OCI-LY7 (cell line): ENCODE measurements around the gene SIPA1L3. TPM values are rescaled to one million over a fixed set of nuclear protein-coding genes. Genes with fewer than 3 reads are reported as not detected.

Experiments used
- BruUV-seq: library from RNA; stranded (reverse); fragments of 400-500 nt; replicated peaks from 2 replicates; lab custom pipeline; 2021; lab: Mats Ljungman, UMichigan
- CTCF ChIA-PET: fragments of 300-600 bp; sonication (Branson Sonifier 250); formaldehyde crosslinking; loops from one replicate; lab custom pipeline; 2022; ENCODE audit warnings: antibody characterized with exemption; ENCODE audit not compliant: unreplicated experiment; lab: Charles Lee
- POLR2A ChIA-PET: fragments of 300-600 bp; sonication (Branson Sonifier 250); formaldehyde crosslinking; loops from one replicate; lab custom pipeline; 2022; ENCODE audit warnings: antibody characterized with exemption; lab: Charles Lee
- DNase-seq: peaks from one replicate; pipeline ENCODE4 v3.0.0-alpha.2; 2015; ENCODE audit warnings: low spot score
- H2AFZ ChIP-seq: fragments of 200-600 bp; sonication (generic), shearing (Covaris generic); 2 replicates; pipeline ENCODE4 v1.6.1; 2014; ENCODE audit warnings: mild to moderate bottlenecking, antibody characterized with exemption, low read length, moderate library complexity
- H3K27ac ChIP-seq: fragments of 200-600 bp; sonication (generic); 2 replicates; pipeline ENCODE4 v1.5.1; 2014; ENCODE audit warnings: mixed run types, low read depth, mild to moderate bottlenecking, moderate library complexity, low read length, inconsistent platforms; ENCODE audit not compliant: poor library complexity, severe bottlenecking
- H3K36me3 ChIP-seq: fragments of 200-600 bp; sonication (generic); 2 replicates; pipeline ENCODE4 v1.6.1; 2014; ENCODE audit warnings: mild to moderate bottlenecking, antibody characterized with exemption, low read length, moderate library complexity, mixed read lengths; ENCODE audit not compliant: insufficient read depth
- H3K4me1 ChIP-seq: fragments of 200-600 bp; sonication (generic); 2 replicates; pipeline ENCODE4 v1.5.1; 2014; ENCODE audit warnings: mild to moderate bottlenecking, low read length; ENCODE audit not compliant: insufficient read depth, poor library complexity, severe bottlenecking
- H3K4me2 ChIP-seq: fragments of 200-600 bp; sonication (generic); 2 replicates; pipeline ENCODE4 v1.6.1; 2014; ENCODE audit warnings: mild to moderate bottlenecking, low read length
- H3K4me3 ChIP-seq: fragments of 200-600 bp; sonication (generic); 2 replicates; pipeline ENCODE4 v1.5.1; 2014; ENCODE audit warnings: mild to moderate bottlenecking, low read depth, low read length; ENCODE audit not compliant: poor library complexity, severe bottlenecking
- H3K79me2 ChIP-seq: fragments of 200-600 bp; sonication (generic); 2 replicates; pipeline ENCODE4 v1.6.1; 2016; ENCODE audit warnings: low read depth, mild to moderate bottlenecking, low read length, moderate library complexity, mixed read lengths; ENCODE audit not compliant: insufficient read depth
- H3K9me2 ChIP-seq: fragments of 200-600 bp; sonication (generic); 2 replicates; pipeline ENCODE4 v1.6.1; 2016; ENCODE audit warnings: mild to moderate bottlenecking, low read length, mixed read lengths; ENCODE audit not compliant: insufficient read depth
- H3K9me3 ChIP-seq: fragments of 200-600 bp; sonication (generic); 2 replicates; pipeline ENCODE4 v1.6.1; 2014; ENCODE audit warnings: mild to moderate bottlenecking, mixed run types, low read length, mixed read lengths
- H4K20me1 ChIP-seq: fragments of 200-600 bp; sonication (generic); 2 replicates; pipeline ENCODE4 v1.6.1; 2014; ENCODE audit warnings: mild to moderate bottlenecking, antibody characterized with exemption, low read length, moderate library complexity, mixed read lengths; ENCODE audit not compliant: insufficient read depth
- CTCF ChIP-seq: fragments of 200-600 bp; sonication (generic); conservative IDR thresholded peaks from 2 replicates; pipeline ENCODE4 v1.5.1; 2014; ENCODE audit warnings: mild to moderate bottlenecking, antibody characterized with exemption, low read length, moderate library complexity, mixed read lengths
- EZH2phosphoT487 ChIP-seq: fragments of 200-600 bp; sonication (generic); IDR thresholded peaks from 2 replicates; pipeline ENCODE4 v1.6.1; 2018; ENCODE audit warnings: low read depth, borderline replicate concordance, mild to moderate bottlenecking, mixed run types, antibody characterized with exemption, low read length, moderate library complexity, mixed read lengths
- intact Hi-C: fragments of 100-400 bp; cut with micrococcal nuclease; formaldehyde crosslinking; loops from one replicate; pipeline ENCODE4 v1.10.0; 2022; ENCODE audit not compliant: unreplicated experiment
- total RNA-seq, 2 experiments: library from RNA; depleted of rRNA in 1 of 2; stranded (reverse); fragments of >200 nt in 1 of 2; shearing (Covaris generic) in 1 of 2; gene quantifications; 2 replicates each; pipeline ENCODE4 v1.2.3, GENCODE V29; 2014 to 2022

The SIPA1L3 gene
- total RNA-seq, 2 experiments from 2014 or later = 21.2 to 84.4 TPM

DNA sequence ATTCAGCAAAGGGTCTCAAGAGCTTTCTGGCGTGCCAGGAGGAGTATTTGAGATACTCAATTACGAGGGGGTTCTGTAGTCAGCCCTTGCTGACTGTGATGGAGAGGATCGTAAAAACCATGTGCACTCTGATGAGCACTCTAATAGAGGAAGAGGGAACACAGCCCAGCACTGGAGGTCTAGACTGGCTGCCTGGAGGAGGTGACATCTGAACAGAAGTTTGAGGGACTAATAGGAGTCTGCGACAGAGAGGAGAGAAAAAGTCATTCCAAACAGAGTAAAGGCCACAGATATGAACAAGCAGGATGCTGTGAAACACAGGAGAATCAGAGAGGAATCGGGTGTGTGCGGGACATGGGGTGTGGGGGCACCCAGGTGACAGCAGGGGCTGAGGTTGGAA is 237.7 kb downstream of the SIPA1L3 start:
- no peaks in the 10 kb centered on the region for H3K79me2 ChIP-seq
- intact Hi-C loops = loop anchor here (5.0 to 10.0 kb wide), 2 partner anchors 78 to 240 kb away; partner anchors contain the start of genes DPF1, SIPA1L3 and WDR87
- no peak for DNase-seq
- H4K20me1 ChIP-seq = no peaks in the 10 kb centered on the region
- H3K27ac ChIP-seq = no peak overlapping the region
- no peak overlapping the region for H2AFZ ChIP-seq
- no peaks in the 10 kb centered on the region for H3K4me1 ChIP-seq
- ChIA-PET CTCF (interaction anchor here (1.1 kb wide), 1 partner anchor 15 kb away, joined by 3 read pairs; no protein-coding TSS in a partner anchor), POLR2A (no interaction called here)
- no peak for TF ChIP-seq EZH2phosphoT487
- no peak overlapping the region for H3K4me3 ChIP-seq
- H3K36me3 ChIP-seq = peaks cover 35% of the 10 kb centered on the region; the same call in 1 of the 2 replicates
- H3K4me2 ChIP-seq = no peak overlapping the region
- BruUV-seq = no TSS peak
- H3K9me3 ChIP-seq = no peaks in the 10 kb centered on the region
- H3K9me2 ChIP-seq = no peaks in the 10 kb centered on the region

DNA sequence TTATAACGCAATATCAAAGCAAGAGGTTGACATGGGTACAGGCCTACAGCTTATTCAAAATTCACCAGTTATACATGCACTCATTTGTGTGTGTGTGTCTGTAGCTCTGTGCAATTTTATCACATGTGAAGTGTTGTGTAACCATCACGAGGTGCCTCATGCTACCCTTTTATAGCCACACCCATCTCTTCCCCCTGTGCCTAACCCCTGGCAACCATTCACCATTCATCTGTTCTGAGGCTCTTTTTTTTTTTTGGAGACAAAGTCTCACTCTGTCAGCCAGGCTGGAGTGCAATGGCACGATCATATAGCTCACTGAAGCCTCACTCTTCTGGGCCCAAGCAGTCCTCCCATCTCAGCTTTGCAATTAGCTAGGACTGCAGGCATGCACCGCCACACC is 238.6 kb downstream of the SIPA1L3 start:
- H3K4me1 ChIP-seq = no peaks in the 10 kb centered on the region
- H3K4me2 ChIP-seq = no peak overlapping the region
- H3K36me3 ChIP-seq = peaks cover 37% of the 10 kb centered on the region; the same call in 1 of the 2 replicates
- no peaks in the 10 kb centered on the region for H3K79me2 ChIP-seq
- no peaks in the 10 kb centered on the region for H3K9me2 ChIP-seq
- POLR2A ChIA-PET = interaction anchor here (0.5 kb wide), 1 partner anchor 16 kb away, joined by 3 read pairs; no protein-coding TSS in a partner anchor
- no peaks in the 10 kb centered on the region for H3K9me3 ChIP-seq
- CTCF ChIA-PET = no interaction called here
- DNase-seq = no peak
- no peak overlapping the region for H3K4me3 ChIP-seq
- H4K20me1 ChIP-seq = no peaks in the 10 kb centered on the region
- no peak overlapping the region for H3K27ac ChIP-seq
- TF ChIP-seq CTCF (no peak), EZH2phosphoT487 (no peak)
- intact Hi-C loops = loop anchor here (10.0 kb wide), 1 partner anchor 241 kb away; the partner anchor contains the start of genes SIPA1L3 and WDR87
- BruUV-seq = no TSS peak
- H2AFZ ChIP-seq = no peak overlapping the region

- no peak overlapping the region for H3K4me3 ChIP-seq
- TF ChIP-seq CTCF (no peak), EZH2phosphoT487 (no peak)
- no peaks in the 10 kb centered on the region for H3K9me2 ChIP-seq
- no peaks in the 10 kb centered on the region for H3K79me2 ChIP-seq
- no peak overlapping the region for H2AFZ ChIP-seq
- H3K4me2 ChIP-seq = no peak overlapping the region
- no peak for DNase-seq
- intact Hi-C loops = loop anchor here (10.0 kb wide), 1 partner anchor 244 kb away; the partner anchor contains the start of genes SIPA1L3 and WDR87
- no TSS peak for BruUV-seq
- POLR2A ChIA-PET = no interaction called here
- peaks cover 37% of the 10 kb centered on the region for H3K36me3 ChIP-seq
- CTCF ChIA-PET = no interaction called here
- H4K20me1 ChIP-seq = no peaks in the 10 kb centered on the region
- no peaks in the 10 kb centered on the region for H3K4me1 ChIP-seq
- no peak overlapping the region for H3K27ac ChIP-seq
- no peaks in the 10 kb centered on the region for H3K9me3 ChIP-seq
Observed at GRCh38 chr19:38148337-38148736, 241.3 kb downstream of the SIPA1L3 start.
